CD1c-positive myeloid dendritic cell (primary cell): ENCODE results near the gene SPZ1.
"Not testable (repeated sequence)": the region's sequence is repeated elsewhere in the genome, so short reads cannot be mapped to it uniquely, and the experiment has no call there.

Experiments
- DNase-seq: peaks from one replicate; pipeline ENCODE4 v3.0.0-alpha.2; 2016; ENCODE audit errors: extremely low spot score

Gene SPZ1

GRCh38 chr5:80337379-80337778, 17.6 kb downstream of the SPZ1 start:
- no peak for DNase-seq

GRCh38 chr5:80339116-80339515, 19.3 kb downstream of the SPZ1 start:
- no peak for DNase-seq

DNA sequence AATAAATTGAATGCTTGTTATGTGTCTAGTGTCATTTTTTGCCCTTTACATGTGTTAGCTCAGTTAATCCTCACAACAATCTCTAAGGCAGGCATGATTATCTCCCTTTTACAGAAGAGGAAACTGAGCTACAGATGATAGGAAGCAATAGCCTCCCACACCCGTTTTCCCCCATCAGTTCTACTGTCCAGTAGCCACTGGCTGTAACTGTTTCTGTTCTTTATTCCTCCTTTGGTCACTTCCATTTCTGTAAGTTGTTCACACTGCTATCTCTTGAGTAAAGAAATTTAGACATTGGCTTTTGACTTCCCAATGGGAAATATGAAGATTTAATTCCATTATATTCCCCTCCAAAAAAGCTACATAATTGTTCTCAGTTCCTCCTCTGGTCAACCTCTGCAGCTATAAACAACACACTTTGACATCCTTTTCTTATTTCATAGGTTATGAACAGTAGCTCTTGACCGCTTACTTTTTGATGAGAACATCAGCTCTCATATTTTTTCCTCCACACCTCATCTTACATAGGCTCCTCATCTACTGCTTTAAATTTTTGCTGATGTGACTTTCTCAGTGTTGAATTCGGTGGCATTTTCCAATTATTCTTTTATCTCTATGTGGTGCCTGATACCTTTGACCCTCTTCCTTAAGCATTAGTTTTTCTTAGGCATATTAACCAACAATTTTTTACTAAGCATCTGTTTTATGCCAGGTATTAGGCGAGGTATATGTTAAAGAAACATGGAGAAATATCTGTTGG, 21.4 kb downstream of the SPZ1 start:
- DNase-seq = peak; percentile 52

- no peak for DNase-seq
These were observed 23.3 kb downstream of the SPZ1 start for GRCh38 chr5:80343067-80343466.

DNA sequence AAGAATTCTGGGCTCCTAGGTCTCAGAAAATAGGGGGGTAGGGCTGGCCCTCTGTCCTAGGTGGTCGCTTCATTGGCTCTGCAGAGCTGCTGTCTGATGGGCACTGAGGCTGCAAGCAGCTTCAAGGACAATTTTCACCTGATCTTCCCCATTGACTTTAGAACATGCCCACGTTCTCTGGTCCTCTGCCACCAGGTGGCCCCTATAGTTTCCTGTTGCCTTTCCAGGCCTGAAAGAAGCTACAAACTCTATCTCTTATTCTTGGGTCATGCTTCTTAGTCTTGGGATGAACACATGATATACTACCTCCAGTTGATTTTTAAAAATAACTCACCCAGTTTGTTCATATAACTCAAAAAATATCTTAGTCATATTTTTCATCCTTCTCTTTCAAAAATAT, 26.3 kb downstream of the SPZ1 start:
- peak; percentile 50 for DNase-seq

DNA sequence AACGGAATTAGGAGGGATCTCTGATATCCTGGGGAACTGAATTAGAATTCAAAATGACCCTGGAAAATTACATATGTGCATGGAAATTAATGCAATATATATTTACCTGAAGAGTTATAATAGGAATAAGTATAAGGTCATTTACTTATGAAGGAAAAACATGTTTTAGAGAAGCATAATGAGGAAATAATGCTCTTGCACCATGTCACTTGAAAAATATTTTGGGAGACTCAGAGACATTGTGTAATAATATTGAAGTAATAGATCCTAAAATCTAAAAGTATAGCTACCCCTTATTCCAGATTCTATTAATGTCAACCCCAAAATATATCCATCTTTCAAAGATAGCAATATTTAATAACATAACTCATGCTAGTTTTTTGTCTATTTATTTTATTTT, 28.4 kb downstream of the SPZ1 start:
- peak; percentile 67 for DNase-seq

DNA sequence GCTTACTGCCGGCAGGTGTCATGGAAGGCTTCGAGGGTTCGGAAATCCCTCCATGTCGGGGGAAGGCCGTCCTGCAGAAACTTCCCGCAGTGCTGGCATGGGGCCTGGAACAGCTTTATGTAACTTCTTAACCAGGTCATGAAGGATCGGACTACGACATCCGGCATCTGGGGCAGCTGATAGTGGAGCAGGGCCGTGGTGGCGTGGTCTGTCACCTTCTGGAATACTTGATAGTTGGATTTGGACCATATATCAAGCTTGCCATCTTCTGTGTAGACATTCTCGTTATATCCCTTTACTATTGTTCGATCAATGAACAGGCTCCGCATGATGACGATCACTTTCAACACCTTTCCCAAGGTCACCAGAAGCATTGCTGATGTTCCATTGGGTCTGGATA, 31.2 kb downstream of the SPZ1 start:
- not testable (repeated sequence) for DNase-seq

DNA sequence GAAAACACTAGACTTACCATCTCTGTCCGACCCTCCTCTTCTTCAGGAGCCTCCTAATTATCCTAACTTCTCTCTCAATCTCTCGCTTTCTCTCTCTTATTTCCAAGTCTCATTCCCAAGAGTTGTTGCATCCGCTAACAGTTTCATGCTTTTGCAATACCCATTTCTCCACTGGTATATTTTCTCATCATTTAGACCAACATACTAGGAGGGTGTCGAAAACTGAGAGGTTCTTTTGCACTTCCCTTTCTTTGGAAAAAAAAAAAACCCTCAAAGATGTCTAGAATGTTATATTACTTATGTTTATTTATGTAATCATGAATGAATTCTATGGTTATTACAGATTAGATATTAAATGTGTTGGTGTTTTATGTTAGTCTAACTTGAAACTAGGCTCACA, 35.9 kb downstream of the SPZ1 start:
- DNase-seq = peak; percentile 38

- peak; percentile 49 for DNase-seq
These were observed 37.9 kb downstream of the SPZ1 start for GRCh38 chr5:80357671-80358070.

- DNase-seq = no peak
These were observed 41.2 kb downstream of the SPZ1 start for GRCh38 chr5:80360914-80361444.

DNA sequence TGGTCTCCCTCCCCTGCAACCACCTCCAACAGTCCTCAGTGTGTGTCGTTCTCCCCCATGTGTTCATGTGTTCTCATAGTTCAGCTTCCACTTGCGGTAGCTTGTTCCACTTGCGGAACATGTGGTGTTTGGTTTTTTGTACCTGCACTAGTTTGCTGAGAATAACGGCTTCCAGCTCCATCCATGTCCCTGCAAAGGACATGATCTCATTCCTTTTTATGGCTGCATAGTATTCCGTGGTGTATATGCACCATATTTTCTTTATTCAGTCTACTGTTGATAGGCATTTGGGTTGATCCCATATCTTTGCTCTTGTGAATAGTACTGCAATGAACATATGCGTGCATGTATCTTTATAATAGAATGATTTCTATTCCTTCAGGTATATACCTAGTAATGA, 45.1 kb downstream of the SPZ1 start:
- DNase-seq = no peak

DNA sequence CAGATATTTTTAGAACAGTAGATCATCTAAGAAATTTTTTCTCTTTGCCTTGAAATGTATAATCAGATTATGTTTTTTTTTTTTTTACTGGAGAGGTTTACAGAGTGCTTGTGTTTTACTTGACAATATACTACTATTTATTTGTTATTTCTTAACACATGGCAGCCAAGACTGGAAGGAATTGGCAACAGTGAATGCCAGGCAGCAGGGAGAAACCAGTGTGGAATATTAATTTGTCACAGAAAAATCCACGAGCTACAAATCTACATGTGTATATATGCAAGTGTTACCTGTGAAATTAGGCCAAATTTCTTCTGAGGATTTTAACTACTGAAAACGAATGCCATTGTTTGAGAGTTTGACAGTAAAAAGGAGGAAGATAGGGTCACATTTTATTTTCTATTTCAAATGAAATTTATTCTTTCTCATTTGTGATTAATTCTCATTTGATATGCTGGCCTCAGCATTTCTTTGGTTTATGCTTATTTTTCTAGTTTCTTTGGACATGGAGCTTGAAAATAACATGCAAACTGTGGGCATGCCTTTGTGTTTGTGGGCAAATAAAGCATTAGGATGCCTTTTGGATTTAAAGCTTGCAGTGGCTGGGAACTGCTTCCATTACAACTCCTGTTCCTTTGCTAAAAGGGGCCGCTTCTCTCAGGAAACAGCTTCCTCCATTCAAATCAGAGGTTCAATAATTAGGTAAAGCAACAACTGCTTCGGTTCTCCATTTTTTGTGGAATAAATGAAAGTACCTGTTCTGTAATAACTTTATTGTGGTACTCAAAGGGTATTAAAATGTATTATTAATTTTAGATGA, 49.1 kb downstream of the SPZ1 start:
- no peak for DNase-seq

DNA sequence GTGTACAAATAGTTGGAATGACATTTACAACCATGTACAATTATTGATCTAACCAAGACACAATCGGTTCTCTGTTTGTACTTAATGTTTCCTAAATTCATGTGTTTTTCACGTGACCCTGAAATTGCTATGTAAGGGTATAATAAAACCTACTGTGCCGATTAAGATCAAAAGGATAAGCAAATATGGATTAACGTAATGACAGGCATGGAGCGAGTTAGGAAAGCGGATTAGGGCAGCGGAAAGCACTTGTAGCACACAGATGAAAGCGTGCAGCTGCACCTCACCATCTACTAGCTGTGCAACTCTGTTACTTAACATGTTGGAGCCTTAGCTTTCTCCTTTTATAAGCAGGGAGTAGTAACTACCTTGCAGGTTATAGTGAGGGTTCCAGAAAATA, 49.7 kb downstream of the SPZ1 start:
- no peak for DNase-seq

DNA sequence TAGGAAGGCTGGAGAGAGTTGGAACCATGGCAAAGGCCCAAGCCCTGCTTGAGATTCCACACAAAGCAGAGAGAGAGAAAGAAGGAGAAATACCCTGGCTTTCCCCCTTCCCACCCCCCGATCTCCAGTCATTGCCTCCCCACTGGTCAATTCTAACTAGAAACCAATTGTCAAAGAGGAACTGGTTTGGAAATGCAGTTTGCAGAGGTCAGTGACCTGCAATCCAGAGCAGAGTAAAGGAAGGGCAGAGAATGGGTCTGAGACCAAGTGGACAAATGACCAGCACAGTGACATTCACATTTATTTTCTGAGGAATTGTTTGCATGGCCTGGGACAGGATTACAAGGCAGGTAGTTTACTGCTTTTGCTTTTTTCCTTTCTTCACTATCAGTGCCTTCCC, 50.6 kb downstream of the SPZ1 start:
- DNase-seq = no peak
